Pulmonary artery endothelial cell (primary cell): ENCODE results near the gene HOOK2. TPM values are rescaled to one million over a fixed set of nuclear protein-coding genes. Genes with fewer than 3 reads are reported as not detected.
"Not testable (repeated sequence)": the region's sequence is repeated elsewhere in the genome, so short reads cannot be mapped to it uniquely, and the experiment has no call there.

Experiments used
- DNase-seq: peaks from one replicate; pipeline ENCODE4 v3.0.0-alpha.2; 2011; ENCODE audit warnings: low read depth, low spot score
- total RNA-seq: library from RNA; depleted of rRNA; stranded (reverse); fragments of >200 nt; gene quantifications from 2 replicates; pipeline ENCODE4 v1.2.3, GENCODE V29; 2014

Gene HOOK2
- total RNA-seq, 1 donor from 2014 or later: 11.4 TPM

DNA sequence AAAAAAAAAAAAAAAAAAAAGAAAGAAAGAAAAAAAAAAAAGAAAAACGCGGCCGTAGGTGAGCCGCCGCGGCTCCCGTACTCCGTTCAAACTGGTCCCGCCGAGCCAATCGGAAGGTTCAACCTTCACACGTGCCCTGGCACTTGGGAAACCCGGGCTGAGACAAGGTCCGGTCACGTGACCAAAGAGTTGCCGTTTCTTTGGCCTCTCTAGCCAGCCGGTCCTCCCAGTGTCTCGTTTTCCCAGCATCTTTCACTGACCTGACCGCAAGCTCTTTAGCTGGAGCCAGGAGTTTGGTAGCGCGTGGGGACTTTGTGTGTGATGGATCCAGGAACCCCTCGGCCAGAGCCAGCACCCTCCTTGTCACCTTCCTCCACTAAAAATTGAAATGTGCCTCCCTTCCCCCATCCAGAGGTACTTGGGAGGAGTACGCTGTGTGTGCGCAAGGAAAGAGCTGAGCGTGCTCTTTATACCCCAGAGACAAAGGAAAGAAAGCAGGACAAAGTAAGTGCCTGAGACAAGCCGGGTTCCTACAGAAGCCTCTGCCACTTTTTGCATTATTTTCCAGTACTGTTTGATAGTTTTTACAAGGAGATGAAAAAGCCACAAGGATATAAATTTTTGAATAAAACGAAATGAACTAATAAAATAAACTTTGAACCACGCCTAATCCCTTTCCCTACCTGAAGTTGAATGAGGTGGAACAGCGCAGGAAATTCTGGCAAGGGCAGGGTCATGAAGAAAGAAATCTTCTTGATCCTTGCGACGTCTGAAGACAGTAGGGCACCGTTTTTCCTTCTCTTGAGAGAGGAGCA is 52.6 kb downstream of the HOOK2 start:
- peak; percentile 98 for DNase-seq

DNA sequence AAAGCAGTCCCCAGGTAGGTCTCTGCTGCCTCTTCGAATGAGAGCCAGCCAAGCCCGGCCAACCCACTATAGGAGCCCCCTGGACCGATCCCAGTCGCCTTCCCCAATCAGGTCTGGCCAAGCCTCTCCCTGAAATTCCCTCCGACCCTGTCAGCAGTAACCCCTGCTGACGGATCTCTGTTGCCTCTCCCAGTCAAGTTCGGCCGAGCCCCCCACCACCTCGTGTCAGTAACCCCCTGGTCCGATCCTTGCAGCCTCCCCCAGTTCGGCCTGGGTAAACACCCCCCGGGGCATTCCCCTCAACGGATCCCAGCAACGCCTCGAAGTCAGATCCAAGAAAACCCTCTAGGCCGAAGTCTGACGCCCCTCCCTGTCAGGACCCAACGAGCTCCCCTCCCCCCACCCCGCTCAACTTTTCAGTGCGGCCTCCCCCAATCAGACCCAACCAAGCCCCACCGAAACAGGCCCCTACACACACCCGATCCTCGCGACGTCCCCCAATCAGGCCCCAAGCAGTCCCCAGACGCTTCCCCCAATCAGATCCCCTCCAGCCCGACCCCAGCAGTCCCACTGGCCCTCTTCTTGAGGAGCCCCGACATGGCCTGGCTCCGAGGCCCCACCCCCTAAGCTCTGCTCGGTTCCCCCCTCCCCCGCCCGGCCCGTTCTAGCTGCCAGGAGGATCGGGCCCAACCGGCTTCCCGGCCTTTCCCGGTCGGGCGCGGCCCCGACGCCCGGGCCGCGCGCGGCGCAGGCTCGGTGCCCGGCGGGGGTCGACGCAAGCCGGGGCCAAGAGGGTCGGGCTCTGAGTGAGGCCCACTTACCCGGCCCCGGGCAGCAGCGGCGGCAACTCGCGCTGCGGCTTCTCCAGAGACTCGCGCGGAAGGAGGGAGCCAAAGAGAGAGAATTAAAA is 53.4 kb downstream of the HOOK2 start:
- DNase-seq: no peak

DNA sequence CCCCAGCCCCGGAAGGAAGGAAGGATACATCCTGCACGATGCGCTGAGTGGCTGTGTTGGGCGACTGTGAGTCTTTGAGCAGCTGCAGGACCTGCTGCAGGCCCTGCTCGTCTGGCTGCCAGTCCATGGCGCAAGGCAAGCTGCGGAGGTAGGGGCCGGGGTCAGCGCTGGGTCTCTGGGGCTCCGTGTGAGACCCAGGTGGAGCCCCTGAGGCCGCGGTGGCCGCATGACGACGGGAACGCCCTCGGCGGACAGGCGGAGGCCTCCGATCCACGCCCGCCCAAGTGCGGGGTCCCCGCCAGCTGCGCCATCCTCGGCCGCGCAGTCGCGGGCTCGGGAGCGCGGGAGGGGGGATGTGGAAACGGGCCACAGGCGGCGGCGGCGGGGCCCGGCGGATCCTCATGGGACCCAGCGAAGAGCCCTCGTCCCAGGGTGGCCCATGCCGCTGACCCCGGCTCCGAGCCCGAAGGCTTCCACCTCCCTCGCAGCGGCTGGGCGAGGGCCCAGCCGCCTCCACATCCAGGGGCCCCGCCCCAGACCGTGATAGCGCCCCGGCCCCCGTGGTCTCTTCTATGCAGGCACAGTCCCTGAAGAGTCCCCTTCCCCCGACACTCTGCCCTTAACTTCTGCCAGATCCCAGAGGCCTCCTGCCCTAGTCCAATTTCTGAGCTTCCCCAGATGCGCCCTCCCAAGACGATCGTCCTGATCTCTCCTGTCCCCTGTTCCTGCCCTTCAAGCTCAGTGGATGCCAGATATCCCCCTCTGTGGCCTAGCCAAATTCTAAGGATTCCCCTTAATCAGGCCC is 54.3 kb downstream of the HOOK2 start:
- DNase-seq: no peak

DNA sequence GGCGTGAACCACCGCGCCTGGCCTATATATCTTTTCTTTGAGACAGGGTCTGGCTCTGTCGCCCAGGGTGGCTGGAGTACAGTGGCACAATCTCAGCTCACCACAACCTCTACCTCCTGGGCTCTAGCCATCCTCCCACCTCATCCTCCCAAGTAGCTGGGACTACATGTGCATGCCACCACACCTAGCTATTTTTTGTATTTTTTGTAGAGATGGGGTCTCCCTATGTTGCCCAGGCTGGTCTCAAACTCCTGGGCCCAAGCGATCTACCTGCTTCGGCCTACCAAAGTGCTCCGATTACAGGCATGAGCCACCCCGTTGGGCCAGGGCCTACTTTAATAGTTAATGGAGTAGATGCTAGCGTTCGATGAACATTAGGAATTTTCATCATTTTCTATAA is 55.1 kb downstream of the HOOK2 start:
- no peak for DNase-seq

DNA sequence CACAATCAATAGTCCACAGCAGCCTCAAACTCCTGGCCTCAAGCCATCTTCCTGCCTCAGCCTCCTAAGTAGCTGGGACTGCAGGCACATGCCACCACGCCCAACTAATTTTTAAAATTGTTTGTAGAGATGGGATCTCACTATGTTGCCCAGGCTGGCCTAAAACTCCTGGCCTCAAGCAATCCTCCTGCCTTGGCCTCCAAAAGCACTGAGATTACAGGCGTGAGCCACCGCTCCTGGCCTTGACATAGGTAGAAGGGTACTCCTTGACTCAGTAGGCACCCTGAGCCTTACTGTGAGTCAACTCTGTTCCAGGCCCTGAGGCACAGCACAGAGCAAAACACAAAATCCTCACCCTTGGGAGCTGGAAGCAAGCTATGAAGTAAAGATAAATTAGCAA is 59.4 kb downstream of the HOOK2 start:
- no peak for DNase-seq

DNA sequence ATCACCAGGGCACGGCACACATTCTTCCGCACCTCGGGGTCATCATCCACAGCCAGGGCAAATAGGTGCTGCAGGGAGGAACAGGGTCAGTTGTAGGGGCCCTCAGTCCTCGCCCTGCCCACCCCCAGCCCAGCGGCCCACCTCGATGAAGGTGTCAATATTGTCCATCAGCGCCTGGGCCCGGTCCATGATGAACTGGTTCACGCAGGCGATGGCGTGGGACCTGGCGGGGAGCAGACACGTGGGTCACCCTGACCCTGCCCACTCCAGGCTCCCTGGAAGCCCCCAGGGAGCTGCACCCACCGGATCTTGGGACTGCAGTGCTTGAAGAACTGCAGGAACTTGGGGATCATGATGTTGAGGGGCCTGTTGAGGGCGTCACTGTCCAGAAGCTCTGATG is 60.2 kb downstream of the HOOK2 start:
- no peak for DNase-seq

DNA sequence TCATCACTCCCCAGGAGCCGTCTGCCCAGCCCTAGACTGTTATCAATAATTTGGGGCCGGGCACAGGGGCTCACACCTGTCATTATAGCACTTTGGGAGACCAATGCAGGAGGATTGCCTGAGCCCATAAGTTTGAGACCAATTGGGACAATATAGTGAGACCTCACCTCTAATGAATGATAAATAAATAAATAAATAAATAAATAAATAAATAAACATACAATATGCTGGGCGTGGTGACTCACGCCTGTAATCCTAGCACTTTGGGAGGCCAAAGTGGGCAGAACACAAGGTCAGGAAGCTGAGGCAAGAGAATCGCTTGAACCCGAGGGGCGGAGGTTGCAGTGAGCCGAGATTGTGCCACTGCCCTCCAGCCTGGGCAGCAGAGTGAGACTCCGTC is 62.0 kb downstream of the HOOK2 start:
- not testable (repeated sequence) for DNase-seq

Other genes starting within 250 kb of the HOOK2 start
- gene ZNF564, start 224.1 kb downstream of the HOOK2 start, total RNA-seq: 6.8 and 9.1 TPM in 2 replicates
- 6.0 and 9.7 TPM in 2 replicates for gene ZNF490, start 164.7 kb downstream of the HOOK2 start, total RNA-seq
- 17.4 and 19.4 TPM in 2 replicates for gene ZNF791, start 164.6 kb downstream of the HOOK2 start, total RNA-seq
- 27.1 and 41.5 TPM in 2 replicates for gene MAN2B1, start 108.8 kb downstream of the HOOK2 start, total RNA-seq
- 7.5 and 10.9 TPM in 2 replicates for gene WDR83, start 108.7 kb downstream of the HOOK2 start, total RNA-seq
- 58.6 and 60.9 TPM in 2 replicates for gene DHPS, start 93.7 kb downstream of the HOOK2 start, total RNA-seq
- gene GNG14, start 87.6 kb downstream of the HOOK2 start, total RNA-seq: not detected in 2 replicates
- gene FBXW9, start 78.9 kb downstream of the HOOK2 start, total RNA-seq: 8.4 and 14.8 TPM in 2 replicates
- 23.9 and 31.4 TPM in 2 replicates for gene TNPO2, start 51.6 kb downstream of the HOOK2 start, total RNA-seq
- gene TRIR, start 40.9 kb downstream of the HOOK2 start, total RNA-seq: 161 and 169 TPM in 2 replicates
- gene GET3, start 38.1 kb downstream of the HOOK2 start, total RNA-seq: 113 and 115 TPM in 2 replicates
- not detected in 2 replicates for gene BEST2, start 23.8 kb downstream of the HOOK2 start, total RNA-seq
- gene JUNB, start 15.9 kb upstream of the HOOK2 start, total RNA-seq: 33.4 and 41.1 TPM in 2 replicates
- 186 and 250 TPM in 2 replicates for gene PRDX2, start 26.2 kb upstream of the HOOK2 start, total RNA-seq
- 0.13 TPM in 1 of 2 replicates, not detected in the other for gene THSD8, start 26.5 kb upstream of the HOOK2 start, total RNA-seq
- gene RNASEH2A, start 31.0 kb upstream of the HOOK2 start, total RNA-seq: 34.7 and 50.5 TPM in 2 replicates
- not detected in 2 replicates for gene RTBDN, start 59.0 kb upstream of the HOOK2 start, total RNA-seq
- 0.18 and 0.59 TPM in 2 replicates for gene MAST1, start 63.0 kb upstream of the HOOK2 start, total RNA-seq
- gene DNASE2, start 105.9 kb upstream of the HOOK2 start, total RNA-seq: 18.4 and 24.6 TPM in 2 replicates
- not detected in 2 replicates for gene KLF1, start 111.6 kb upstream of the HOOK2 start, total RNA-seq
- gene GCDH, start 115.6 kb upstream of the HOOK2 start, total RNA-seq: 25.3 and 29.8 TPM in 2 replicates
- gene SYCE2, start 143.7 kb upstream of the HOOK2 start, total RNA-seq: 0.11 and 0.20 TPM in 2 replicates
- gene FARSA, start 158.2 kb upstream of the HOOK2 start, total RNA-seq: 56.4 and 85.4 TPM in 2 replicates
- 1,409 and 2,169 TPM in 2 replicates for gene CALR, start 163.1 kb upstream of the HOOK2 start, total RNA-seq
- 81.2 and 84.6 TPM in 2 replicates for gene RAD23A, start 170.3 kb upstream of the HOOK2 start, total RNA-seq
- gene GADD45GIP1, start 181.7 kb upstream of the HOOK2 start, total RNA-seq: 27.3 and 33.3 TPM in 2 replicates
- gene DAND5, start 194.0 kb upstream of the HOOK2 start, total RNA-seq: 0.07 TPM in 1 of 2 replicates, not detected in the other
- gene NFIX, start 219.9 kb upstream of the HOOK2 start, total RNA-seq: 23.3 and 23.8 TPM in 2 replicates